PFSK-1 (cell line): Measurements from ENCODE around the gene AANAT.

Experiments
- FOXP2 ChIP-seq: optimal IDR thresholded peaks from 2 replicates; pipeline ENCODE3; 2011; ENCODE audit warnings: borderline replicate concordance, control low read depth, inconsistent platforms; ENCODE audit not compliant: insufficient read depth; ENCODE audit errors: extremely low read length, extremely low read depth
- POLR2AphosphoS5 ChIP-seq: IDR thresholded peaks from 2 replicates; pipeline ENCODE4 v1.6.1; 2012; ENCODE audit warnings: low read depth, mild to moderate bottlenecking, control low read depth, low read length, moderate library complexity
- SIN3A ChIP-seq: IDR thresholded peaks from 2 replicates; pipeline ENCODE4 v1.6.1; 2012; ENCODE audit warnings: mild to moderate bottlenecking, low read length, moderate library complexity, borderline replicate concordance; ENCODE audit not compliant: insufficient read depth
- TAF1 ChIP-seq: IDR thresholded peaks from 2 replicates; pipeline ENCODE4 v1.6.1; 2012; ENCODE audit warnings: low read length, control low read depth, borderline replicate concordance; ENCODE audit not compliant: insufficient read depth
- TF ChIP-seq, protein P1 (sequence below), 2 experiments: IDR thresholded peaks; 2 replicates each; pipeline versions ENCODE4 v1.6.1 to v1.8.0; 2011 to 2012; ENCODE audit warnings: low read depth in 2 of 2, low read length in 2 of 2, control low read depth in 1 of 2, inconsistent platforms in 1 of 2, mild to moderate bottlenecking in 1 of 2, moderate library complexity in 1 of 2; ENCODE audit not compliant: insufficient read depth in 1 of 2

DNA sequence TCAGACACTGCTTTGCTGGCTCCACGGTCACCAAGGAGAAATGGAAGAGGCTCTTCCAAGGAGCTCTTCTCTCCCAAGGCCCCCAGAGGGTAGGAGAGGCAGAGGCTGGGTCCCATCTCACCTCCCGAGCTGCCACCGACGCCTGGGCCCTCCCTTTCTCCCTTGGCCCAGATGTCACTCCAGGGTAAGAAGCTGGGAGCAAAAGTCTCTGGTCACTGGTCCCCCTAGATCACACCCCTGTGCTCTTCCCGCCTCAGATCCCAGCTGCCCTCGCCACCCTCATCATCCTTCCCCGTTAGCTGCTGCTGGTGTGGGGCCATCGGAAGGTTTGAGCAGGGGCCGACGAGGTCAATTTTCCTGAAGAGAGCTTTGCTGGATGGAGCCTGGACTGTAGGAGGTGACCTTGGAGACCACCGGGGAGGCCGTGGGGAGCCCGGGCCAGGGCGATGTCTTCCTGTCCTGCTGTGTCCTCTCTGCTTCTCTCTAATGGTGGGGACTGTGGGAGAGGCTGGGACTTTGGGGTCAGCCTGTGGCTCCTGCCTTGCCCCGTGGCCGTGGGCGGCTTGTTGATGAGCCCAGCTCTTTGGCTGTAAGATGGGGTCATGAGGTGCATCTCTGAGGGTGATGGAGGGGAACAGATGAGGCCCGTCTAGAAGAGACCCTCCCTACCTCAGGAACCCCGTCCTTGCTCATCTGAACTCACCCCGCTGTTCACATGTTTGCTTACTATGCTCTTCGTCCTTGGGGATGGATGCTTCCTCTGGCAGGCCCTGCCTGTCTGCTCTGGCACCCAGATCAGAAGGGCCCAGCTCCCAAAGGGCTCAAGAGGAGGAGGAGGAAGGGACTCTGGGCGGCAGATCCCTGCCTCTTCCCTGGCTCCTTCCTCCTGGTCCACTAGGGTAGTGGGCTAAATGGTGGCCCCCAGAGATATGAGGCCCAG is 45.2 kb downstream of the AANAT start:
- TF ChIP-seq POLR2AphosphoS5 = no peak
- TF ChIP-seq TAF1 = no peak
- TF ChIP-seq, protein P1, sequence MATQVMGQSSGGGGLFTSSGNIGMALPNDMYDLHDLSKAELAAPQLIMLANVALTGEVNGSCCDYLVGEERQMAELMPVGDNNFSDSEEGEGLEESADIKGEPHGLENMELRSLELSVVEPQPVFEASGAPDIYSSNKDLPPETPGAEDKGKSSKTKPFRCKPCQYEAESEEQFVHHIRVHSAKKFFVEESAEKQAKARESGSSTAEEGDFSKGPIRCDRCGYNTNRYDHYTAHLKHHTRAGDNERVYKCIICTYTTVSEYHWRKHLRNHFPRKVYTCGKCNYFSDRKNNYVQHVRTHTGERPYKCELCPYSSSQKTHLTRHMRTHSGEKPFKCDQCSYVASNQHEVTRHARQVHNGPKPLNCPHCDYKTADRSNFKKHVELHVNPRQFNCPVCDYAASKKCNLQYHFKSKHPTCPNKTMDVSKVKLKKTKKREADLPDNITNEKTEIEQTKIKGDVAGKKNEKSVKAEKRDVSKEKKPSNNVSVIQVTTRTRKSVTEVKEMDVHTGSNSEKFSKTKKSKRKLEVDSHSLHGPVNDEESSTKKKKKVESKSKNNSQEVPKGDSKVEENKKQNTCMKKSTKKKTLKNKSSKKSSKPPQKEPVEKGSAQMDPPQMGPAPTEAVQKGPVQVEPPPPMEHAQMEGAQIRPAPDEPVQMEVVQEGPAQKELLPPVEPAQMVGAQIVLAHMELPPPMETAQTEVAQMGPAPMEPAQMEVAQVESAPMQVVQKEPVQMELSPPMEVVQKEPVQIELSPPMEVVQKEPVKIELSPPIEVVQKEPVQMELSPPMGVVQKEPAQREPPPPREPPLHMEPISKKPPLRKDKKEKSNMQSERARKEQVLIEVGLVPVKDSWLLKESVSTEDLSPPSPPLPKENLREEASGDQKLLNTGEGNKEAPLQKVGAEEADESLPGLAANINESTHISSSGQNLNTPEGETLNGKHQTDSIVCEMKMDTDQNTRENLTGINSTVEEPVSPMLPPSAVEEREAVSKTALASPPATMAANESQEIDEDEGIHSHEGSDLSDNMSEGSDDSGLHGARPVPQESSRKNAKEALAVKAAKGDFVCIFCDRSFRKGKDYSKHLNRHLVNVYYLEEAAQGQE (IDR thresholded peaks at IDR 0.05; ENCODE audit: insufficient read depth in 1 of 2, low read depth in 2 of 2, low read length in 2 of 2) = no peak
- TF ChIP-seq SIN3A = no peak
- no peak for TF ChIP-seq FOXP2
